H1 (cell line): ENCODE results near the gene PHLDA2.

ENCODE experiments used
- ATF2 ChIP-seq: IDR thresholded peaks from 2 replicates; pipeline ENCODE4 v1.6.1; 2012; ENCODE audit warnings: low read length, inconsistent platforms
- EZH2 ChIP-seq: fragments of 200-600 bp; sonication (generic); IDR thresholded peaks from 2 replicates; pipeline ENCODE4 v1.7.1; 2012; ENCODE audit warnings: low read depth, mild to moderate bottlenecking, moderate library complexity, low read length, inconsistent platforms; ENCODE audit not compliant: severe bottlenecking
- JUND ChIP-seq: IDR thresholded peaks from 2 replicates; pipeline ENCODE4 v1.6.1; 2011; ENCODE audit warnings: mild to moderate bottlenecking, improper control_type of control experiment, low read length
- POLR2A ChIP-seq, 2 experiments: IDR thresholded peaks; 1 replicate in 1 of 2; 2 replicates in 1 of 2; pipeline ENCODE4 v1.6.1; 2011; ENCODE audit warnings: low read depth in 2 of 2, low read length in 2 of 2, mild to moderate bottlenecking in 2 of 2; ENCODE audit errors: control extremely low read depth in 1 of 2
- POU5F1 ChIP-seq: IDR thresholded peaks from 2 replicates; pipeline ENCODE4 v1.6.1; 2011; ENCODE audit warnings: low read depth, mild to moderate bottlenecking, low read length, moderate library complexity
- SIX5 ChIP-seq: IDR thresholded peaks from 2 replicates; pipeline ENCODE4 v1.6.1; 2011; ENCODE audit warnings: mild to moderate bottlenecking, low read depth, low read length
- SP2 ChIP-seq: IDR thresholded peaks from 2 replicates; pipeline ENCODE4 v1.6.1; 2012; ENCODE audit warnings: mild to moderate bottlenecking, low read length, inconsistent platforms
- TBP ChIP-seq: IDR thresholded peaks from 2 replicates; pipeline ENCODE4 v1.6.1; 2011; ENCODE audit warnings: low read depth, low read length, improper control_type of control experiment
- TF ChIP-seq, protein P1 (sequence below): IDR thresholded peaks from 2 replicates; pipeline ENCODE4 v1.6.1; 2012; ENCODE audit warnings: inconsistent platforms
- TF ChIP-seq, protein P2 (sequence below), 3 experiments: IDR thresholded peaks; 1 replicate in 2 of 3; 2 replicates in 1 of 3; pipeline versions ENCODE4 v1.5.1 to v1.6.1; 2011; ENCODE audit warnings: low read length in 3 of 3, mild to moderate bottlenecking in 3 of 3, inconsistent platforms in 2 of 3, low read depth in 1 of 3, moderate library complexity in 1 of 3; ENCODE audit not compliant: insufficient read depth in 1 of 3; ENCODE audit errors: control extremely low read depth in 1 of 3

GRCh38 chr11:2974272-2974671, 45.1 kb upstream of the PHLDA2 start:
- TF ChIP-seq, protein P1, sequence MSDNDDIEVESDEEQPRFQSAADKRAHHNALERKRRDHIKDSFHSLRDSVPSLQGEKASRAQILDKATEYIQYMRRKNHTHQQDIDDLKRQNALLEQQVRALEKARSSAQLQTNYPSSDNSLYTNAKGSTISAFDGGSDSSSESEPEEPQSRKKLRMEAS = no peak
- TF ChIP-seq SP2 = no peak
- no peak for TF ChIP-seq SIX5
- no peak for TF ChIP-seq TBP
- TF ChIP-seq POU5F1 = no peak
- TF ChIP-seq EZH2 = no peak
- no peak for TF ChIP-seq ATF2
- TF ChIP-seq, protein P2, sequence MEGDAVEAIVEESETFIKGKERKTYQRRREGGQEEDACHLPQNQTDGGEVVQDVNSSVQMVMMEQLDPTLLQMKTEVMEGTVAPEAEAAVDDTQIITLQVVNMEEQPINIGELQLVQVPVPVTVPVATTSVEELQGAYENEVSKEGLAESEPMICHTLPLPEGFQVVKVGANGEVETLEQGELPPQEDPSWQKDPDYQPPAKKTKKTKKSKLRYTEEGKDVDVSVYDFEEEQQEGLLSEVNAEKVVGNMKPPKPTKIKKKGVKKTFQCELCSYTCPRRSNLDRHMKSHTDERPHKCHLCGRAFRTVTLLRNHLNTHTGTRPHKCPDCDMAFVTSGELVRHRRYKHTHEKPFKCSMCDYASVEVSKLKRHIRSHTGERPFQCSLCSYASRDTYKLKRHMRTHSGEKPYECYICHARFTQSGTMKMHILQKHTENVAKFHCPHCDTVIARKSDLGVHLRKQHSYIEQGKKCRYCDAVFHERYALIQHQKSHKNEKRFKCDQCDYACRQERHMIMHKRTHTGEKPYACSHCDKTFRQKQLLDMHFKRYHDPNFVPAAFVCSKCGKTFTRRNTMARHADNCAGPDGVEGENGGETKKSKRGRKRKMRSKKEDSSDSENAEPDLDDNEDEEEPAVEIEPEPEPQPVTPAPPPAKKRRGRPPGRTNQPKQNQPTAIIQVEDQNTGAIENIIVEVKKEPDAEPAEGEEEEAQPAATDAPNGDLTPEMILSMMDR (IDR thresholded peaks at IDR 0.05; ENCODE audit: control extremely low read depth in 1 of 3, insufficient read depth in 1 of 3, low read depth in 1 of 3, low read length in 3 of 3) = no peak
- TF ChIP-seq JUND = no peak
- no peak for TF ChIP-seq POLR2A (IDR thresholded peaks at IDR 0.05; ENCODE audit: control extremely low read depth in 1 of 2, low read depth in 2 of 2, low read length in 2 of 2)
